GM18520 (cell line): ENCODE data around the gene PCCA.
"Not testable (repeated sequence)": the region's sequence is repeated elsewhere in the genome, so short reads cannot be mapped to it uniquely, and the experiment has no call there.

Experiments used
- ATAC-seq: cut with Tn5 transposase; IDR thresholded peaks from one replicate; pipeline ENCODE4 v1.9.1; 2021; ENCODE audit not compliant: unreplicated experiment

PCCA gene

GRCh38 chr13:100095498-100095897 lies 6.6 kb downstream of the PCCA start:
- ATAC-seq = no peak

GRCh38 chr13:100096526-100096925 lies 7.6 kb downstream of the PCCA start:
- ATAC-seq = no peak

- no peak for ATAC-seq
Measured at GRCh38 chr13:100097821-100098220, 8.9 kb downstream of the PCCA start.

- no peak for ATAC-seq
Measured at GRCh38 chr13:100098445-100099116, 9.7 kb downstream of the PCCA start.

- ATAC-seq = not testable (repeated sequence)
Measured at GRCh38 chr13:100099117-100099445, 10.2 kb downstream of the PCCA start.

- ATAC-seq = no peak
Measured at GRCh38 chr13:100100115-100100879, 11.4 kb downstream of the PCCA start.

- ATAC-seq = no peak
Measured at GRCh38 chr13:100102042-100102441, 13.1 kb downstream of the PCCA start.

GRCh38 chr13:100106005-100106404 lies 17.1 kb downstream of the PCCA start:
- no peak for ATAC-seq

GRCh38 chr13:100106705-100107104 lies 17.8 kb downstream of the PCCA start:
- no peak for ATAC-seq

GRCh38 chr13:100108913-100109507 lies 20.1 kb downstream of the PCCA start:
- peak; percentile 75 for ATAC-seq

GRCh38 chr13:100110269-100110668 lies 21.4 kb downstream of the PCCA start:
- ATAC-seq = no peak

- ATAC-seq = no peak
Measured at GRCh38 chr13:100112186-100112838, 23.4 kb downstream of the PCCA start.

- peak; percentile 73 for ATAC-seq
Measured at GRCh38 chr13:100115693-100116254, 26.9 kb downstream of the PCCA start.

- no peak for ATAC-seq
Measured at GRCh38 chr13:100124265-100124664, 35.4 kb downstream of the PCCA start.

GRCh38 chr13:100125946-100126345 lies 37.1 kb downstream of the PCCA start:
- no peak for ATAC-seq

- ATAC-seq = no peak
Measured at GRCh38 chr13:100128373-100128772, 39.5 kb downstream of the PCCA start.

- ATAC-seq = no peak
Measured at GRCh38 chr13:100128838-100129237, 39.9 kb downstream of the PCCA start.

- ATAC-seq = peak; percentile 83
Measured at GRCh38 chr13:100129605-100130004, 40.7 kb downstream of the PCCA start.

- no peak for ATAC-seq
Measured at GRCh38 chr13:100130092-100130491, 41.2 kb downstream of the PCCA start.

- no peak for ATAC-seq
Measured at GRCh38 chr13:100130930-100131511, 42.1 kb downstream of the PCCA start.
